GM21381 (cell line): Measurements from ENCODE around the gene LRP1B.
A peak's percentile ranks its signal among the peaks of the same experiment; 100 is the strongest.

Experiments
- ATAC-seq: cut with Tn5 transposase; IDR thresholded peaks from one replicate; pipeline ENCODE4 v1.9.1; 2021; ENCODE audit warnings: mild to moderate bottlenecking, moderate library complexity; ENCODE audit not compliant: unreplicated experiment

The LRP1B gene

GRCh38 chr2:142131010-142131669 lies at the start of gene LRP1B:
Gene LRP1B (minus strand): TSS chr2:142131016. CDS start chr2:142130729, 287 bp downstream.
- ATAC-seq: peak; percentile 45

GRCh38 chr2:142179686-142180085 lies 48.9 kb upstream of the LRP1B start:
- ATAC-seq: no peak

GRCh38 chr2:142178604-142179003 lies 47.8 kb upstream of the LRP1B start:
- ATAC-seq: no peak

GRCh38 chr2:142176941-142177340 lies 46.1 kb upstream of the LRP1B start:
- no peak for ATAC-seq

GRCh38 chr2:142175813-142176338 lies 45.1 kb upstream of the LRP1B start:
- no peak for ATAC-seq

- no peak for ATAC-seq
These were observed 43.4 kb upstream of the LRP1B start for GRCh38 chr2:142174176-142174575.

- no peak for ATAC-seq
These were observed 40.0 kb upstream of the LRP1B start for GRCh38 chr2:142170847-142171246.

GRCh38 chr2:142165790-142166189 lies 35.0 kb upstream of the LRP1B start:
- ATAC-seq: peak; percentile 89

GRCh38 chr2:142153601-142154000 lies 22.8 kb upstream of the LRP1B start:
- no peak for ATAC-seq

GRCh38 chr2:142150453-142150852 lies 19.6 kb upstream of the LRP1B start:
- ATAC-seq: no peak

- ATAC-seq: no peak
These were observed 13.7 kb upstream of the LRP1B start for GRCh38 chr2:142144547-142144946.

- no peak for ATAC-seq
These were observed 11.8 kb upstream of the LRP1B start for GRCh38 chr2:142142595-142142994.

GRCh38 chr2:142140434-142140845 lies 9.6 kb upstream of the LRP1B start:
- ATAC-seq: no peak

GRCh38 chr2:142139384-142139783 lies 8.6 kb upstream of the LRP1B start:
- ATAC-seq: no peak

- ATAC-seq: no peak
These were observed 5.8 kb upstream of the LRP1B start for GRCh38 chr2:142136571-142136970.

- no peak for ATAC-seq
These were observed 4.1 kb upstream of the LRP1B start for GRCh38 chr2:142134911-142135310.

GRCh38 chr2:142130111-142131009 lies 456 bp downstream of the LRP1B start:
- no peak for ATAC-seq

- no peak for ATAC-seq
These were observed 2.7 kb downstream of the LRP1B start for GRCh38 chr2:142128105-142128504.

GRCh38 chr2:142127248-142127647 lies 3.6 kb downstream of the LRP1B start:
- ATAC-seq: no peak

GRCh38 chr2:142124706-142125105 lies 6.1 kb downstream of the LRP1B start:
- no peak for ATAC-seq

GRCh38 chr2:142119347-142119746 lies 11.5 kb downstream of the LRP1B start:
- no peak for ATAC-seq

- ATAC-seq: no peak
These were observed 18.0 kb downstream of the LRP1B start for GRCh38 chr2:142112757-142113221.
